Stimulated activated CD4-positive, alpha-beta T cell treated with anti-CD3 and anti-CD28 coated beads, Interleukin-15, amount 100 ng/mL, for 48 hours (primary cell): ENCODE data around the gene SLC28A1.
"Not testable (repeated sequence)": the region's sequence is repeated elsewhere in the genome, so short reads cannot be mapped to it uniquely, and the experiment has no call there.

Experiments used
- DNase-seq, 2 donors: peaks; one replicate each; pipeline ENCODE4 v3.0.0-alpha.2; 2020; ENCODE audit warnings: low read depth in 2 of 2

SLC28A1 gene

GRCh38 chr15:84970843-84971242, 86.4 kb downstream of the SLC28A1 start:
- DNase-seq = no peak

GRCh38 chr15:84973492-84974460, 89.3 kb downstream of the SLC28A1 start:
- no peak for DNase-seq

- no peak for DNase-seq
These were observed 91.4 kb downstream of the SLC28A1 start for GRCh38 chr15:84975871-84976351.

- DNase-seq = no peak
These were observed 92.4 kb downstream of the SLC28A1 start for GRCh38 chr15:84976746-84977345.

- DNase-seq = no peak
These were observed 95.2 kb downstream of the SLC28A1 start for GRCh38 chr15:84979651-84980050.

GRCh38 chr15:84980196-84981053, 96.0 kb downstream of the SLC28A1 start:
- peak; percentile 72 to 78 for DNase-seq

- peak; percentile 91 to 95 for DNase-seq
These were observed 96.7 kb downstream of the SLC28A1 start for GRCh38 chr15:84981054-84981710.

GRCh38 chr15:84981711-84982300, 97.3 kb downstream of the SLC28A1 start, which contains the start of gene PDE8A:
TSS of gene PDE8A (plus strand) at chr15:84981856. CDS start at chr15:84982163, 307 bp downstream.
- peak in 1 of 2 donors; percentile 30 for DNase-seq

- peak; percentile 10 to 20 for DNase-seq
These were observed 97.9 kb downstream of the SLC28A1 start for GRCh38 chr15:84982301-84982920.

GRCh38 chr15:84983294-84983693, 98.8 kb downstream of the SLC28A1 start:
- no peak for DNase-seq

- no peak for DNase-seq
These were observed 99.2 kb downstream of the SLC28A1 start for GRCh38 chr15:84983711-84984110.

- no peak for DNase-seq
These were observed 100.7 kb downstream of the SLC28A1 start for GRCh38 chr15:84985158-84985557.

GRCh38 chr15:84987351-84987750, 102.9 kb downstream of the SLC28A1 start:
- DNase-seq = not testable (repeated sequence)

- no peak for DNase-seq
These were observed 103.6 kb downstream of the SLC28A1 start for GRCh38 chr15:84987949-84988624.

- DNase-seq = no peak
These were observed 104.6 kb downstream of the SLC28A1 start for GRCh38 chr15:84988909-84989644.

- no peak for DNase-seq
These were observed 106.0 kb downstream of the SLC28A1 start for GRCh38 chr15:84990507-84990906.

GRCh38 chr15:84991014-84991712, 106.7 kb downstream of the SLC28A1 start:
- no peak for DNase-seq
